GM21367 (cell line): ENCODE results near the gene BORCS6.
"Not testable (repeated sequence)": the region's sequence is repeated elsewhere in the genome, so short reads cannot be mapped to it uniquely, and the experiment has no call there.

ENCODE experiments used
- ATAC-seq: cut with Tn5 transposase; IDR thresholded peaks from one replicate; pipeline ENCODE4 v1.9.1; 2021; ENCODE audit not compliant: unreplicated experiment

The BORCS6 gene

DNA sequence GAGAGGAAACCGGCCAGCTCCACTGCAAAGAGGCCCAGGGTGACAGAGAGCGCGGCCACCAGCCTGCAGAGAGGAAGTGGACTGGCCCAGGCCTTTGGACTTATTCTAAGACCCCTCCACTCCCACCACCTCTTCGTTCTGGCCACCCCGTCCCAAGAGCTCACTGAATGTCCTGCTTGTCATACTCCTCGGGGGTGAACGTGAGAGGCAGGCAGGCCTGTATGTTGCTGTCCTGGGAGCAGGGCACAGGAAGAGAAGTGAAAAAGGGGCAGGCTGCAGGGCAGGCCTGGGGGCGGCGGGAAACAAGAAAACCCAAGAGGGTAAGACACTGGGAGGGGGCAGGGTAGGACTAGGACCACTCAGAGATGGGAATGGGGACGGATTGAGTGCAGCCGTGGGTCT lies 14.2 kb downstream of the BORCS6 start:
- peak; percentile 5 for ATAC-seq

DNA sequence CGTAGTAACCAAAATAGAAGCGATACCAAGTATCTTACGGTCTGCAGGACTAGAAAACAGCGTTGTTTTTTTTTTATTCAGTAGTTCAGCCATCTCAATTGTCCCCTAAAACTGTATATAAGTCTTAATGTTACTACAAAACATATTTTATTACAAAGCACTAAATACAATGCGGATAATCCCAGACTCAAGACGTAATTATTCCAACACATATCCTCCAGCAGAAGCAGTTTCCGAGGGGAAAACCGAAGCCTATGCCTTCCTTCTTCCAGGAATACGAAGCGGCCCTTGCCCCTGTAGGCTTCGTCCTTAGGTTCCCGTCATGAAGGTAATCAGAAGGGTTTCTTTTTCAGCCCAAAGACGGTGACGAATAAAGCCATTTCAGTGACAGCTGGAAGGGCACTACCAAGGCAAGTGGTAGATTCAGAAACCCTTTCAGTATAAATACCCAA lies 16.1 kb downstream of the BORCS6 start:
- no peak for ATAC-seq

DNA sequence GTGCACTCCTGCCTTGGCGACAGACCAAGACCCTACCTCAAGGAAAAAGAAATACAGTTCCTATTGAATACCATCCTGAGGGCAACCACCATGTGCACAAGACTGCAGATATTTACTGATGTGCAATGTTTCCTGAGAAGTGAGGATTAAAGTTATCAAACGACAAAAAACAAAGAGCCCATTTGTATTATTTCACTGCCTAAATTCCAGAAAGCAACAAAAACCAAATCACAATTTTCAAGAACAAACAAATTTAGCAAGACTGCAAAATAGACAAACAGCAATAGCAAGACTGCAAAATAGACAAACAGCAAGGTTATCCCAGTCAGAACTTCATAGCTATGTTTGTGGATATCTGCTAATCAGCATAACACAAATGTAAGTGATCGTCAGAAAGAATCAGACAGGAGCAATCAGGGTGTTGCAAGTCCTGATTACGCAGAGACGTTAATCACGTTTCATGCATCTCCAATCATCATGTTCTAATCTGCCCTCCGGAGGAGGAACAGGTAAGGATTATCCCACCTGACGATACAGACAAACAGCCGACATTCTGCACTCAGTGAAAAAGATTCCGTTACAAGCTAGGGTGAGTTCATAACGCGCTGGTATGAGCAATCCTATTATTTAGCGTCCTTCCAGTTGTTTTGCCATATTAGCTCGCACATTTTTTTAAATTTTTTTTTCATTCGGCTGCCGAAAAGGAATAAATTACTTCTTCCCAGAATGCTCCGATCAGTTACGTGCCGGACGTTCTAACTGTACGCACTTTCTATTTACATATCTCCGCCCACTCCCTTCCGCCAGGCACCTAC lies 16.7 kb downstream of the BORCS6 start:
- ATAC-seq: peak; percentile 50

DNA sequence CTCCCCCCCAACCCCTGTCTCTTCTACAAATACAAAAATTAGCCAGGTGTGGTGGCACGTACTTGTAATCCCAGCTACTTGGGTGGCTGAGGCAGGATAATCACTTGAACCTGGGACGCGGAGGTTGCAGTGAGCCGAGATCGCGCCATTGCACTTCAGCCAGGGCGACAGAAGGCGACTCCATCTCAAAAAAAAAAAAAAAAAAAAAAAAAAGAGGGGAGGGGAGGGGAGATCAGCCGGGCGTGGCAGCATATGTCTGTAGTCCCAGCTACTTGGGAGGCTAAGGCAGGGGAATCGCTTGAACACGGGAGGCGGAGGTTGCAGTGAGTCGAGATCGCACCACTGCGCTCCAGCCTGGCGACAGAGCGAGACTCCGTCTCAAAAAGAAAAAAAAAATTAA lies 19.8 kb downstream of the BORCS6 start:
- not testable (repeated sequence) for ATAC-seq

DNA sequence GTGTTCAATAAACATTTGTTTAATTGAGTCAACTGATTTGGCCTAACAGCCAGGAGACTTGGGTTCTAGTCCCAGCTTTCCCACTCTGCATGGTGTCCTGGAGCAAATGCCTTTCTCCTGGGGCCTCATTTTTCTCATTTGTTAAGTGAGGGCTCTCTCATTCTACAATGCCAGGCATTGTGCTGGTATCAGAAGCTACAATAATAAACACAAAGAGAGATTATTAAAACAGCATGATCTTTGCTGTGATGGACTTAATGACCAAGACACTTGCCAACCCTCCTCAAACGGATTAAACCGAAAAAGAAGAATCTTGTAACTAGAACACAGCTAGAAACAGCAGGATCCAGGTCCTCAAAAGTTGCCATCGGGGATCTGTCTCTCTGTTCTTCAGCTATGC lies 22.5 kb downstream of the BORCS6 start:
- no peak for ATAC-seq

DNA sequence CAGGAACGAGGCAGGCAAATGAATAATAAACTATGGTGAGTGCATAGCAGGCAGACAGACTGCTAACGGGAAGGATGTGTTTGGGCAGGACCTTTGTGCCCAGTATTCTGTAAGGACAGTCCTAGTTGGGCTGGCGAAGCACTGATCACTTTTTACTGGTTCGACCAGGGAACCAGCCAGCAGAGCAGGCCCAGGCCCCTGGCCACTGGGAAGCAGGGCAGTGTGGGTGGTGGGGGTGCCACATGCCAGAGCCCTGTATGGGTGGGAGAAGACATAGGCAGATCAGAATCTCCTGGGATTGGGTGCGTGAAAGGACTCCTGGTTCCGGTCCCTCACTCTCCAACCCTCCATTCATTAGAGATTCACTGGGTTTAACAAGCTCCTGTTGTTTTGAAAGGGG lies 23.2 kb downstream of the BORCS6 start:
- no peak for ATAC-seq

DNA sequence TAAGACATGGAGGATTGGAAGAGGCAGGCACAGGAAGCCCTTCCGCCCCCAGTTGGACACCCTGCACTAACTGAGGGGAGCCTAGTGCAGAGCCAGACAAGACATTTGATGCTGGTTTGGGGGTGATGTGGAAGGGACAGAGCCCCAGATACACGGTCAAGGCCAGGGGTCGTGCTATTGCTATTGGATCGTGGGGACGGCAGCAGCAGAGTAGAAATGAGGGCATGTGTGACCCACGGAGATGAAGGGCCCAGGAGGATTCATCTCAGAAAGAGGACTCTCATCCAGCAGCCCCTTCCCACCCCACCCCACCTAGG lies 25.2 kb downstream of the BORCS6 start:
- ATAC-seq: no peak

DNA sequence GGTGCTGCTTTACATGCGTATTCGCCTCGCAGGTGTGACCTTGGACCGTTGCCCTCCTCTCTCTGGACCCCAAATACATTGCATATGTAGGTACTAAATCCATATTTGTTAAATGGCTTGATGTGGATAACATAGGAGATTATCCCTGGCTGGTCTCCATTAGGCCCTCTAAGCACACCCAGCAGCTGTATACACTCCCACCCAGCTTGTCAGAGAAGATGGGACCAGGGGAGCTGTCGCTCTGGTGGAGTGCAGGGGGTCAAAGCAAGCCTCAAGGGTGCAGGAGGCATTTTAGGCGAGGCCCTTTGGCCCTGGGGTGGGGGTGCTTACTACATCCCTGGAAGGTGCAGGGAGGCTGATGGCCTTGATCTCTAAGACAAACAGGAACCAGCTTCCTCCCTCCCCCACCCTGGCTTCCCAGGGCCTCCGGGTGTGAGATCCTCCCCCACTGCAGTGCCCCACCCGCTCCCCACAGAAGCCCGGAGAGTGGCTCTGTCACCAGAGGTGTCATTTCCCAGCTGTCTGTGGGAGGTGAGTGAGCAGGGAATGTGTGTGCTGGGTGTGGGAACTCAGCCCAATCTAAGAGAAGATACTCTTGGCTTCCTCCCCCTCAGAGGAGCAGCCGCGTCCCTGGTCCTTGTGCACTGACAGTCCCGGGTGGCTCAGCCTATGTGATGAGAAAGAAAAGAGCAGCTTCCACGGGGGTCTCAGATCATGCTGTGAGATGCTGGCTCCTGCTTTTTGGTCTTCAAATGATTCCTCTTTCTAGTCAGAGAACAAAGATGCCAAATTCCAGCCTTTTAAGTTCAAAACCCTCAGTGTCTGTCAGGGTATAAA lies 25.8 kb downstream of the BORCS6 start:
- no peak for ATAC-seq

DNA sequence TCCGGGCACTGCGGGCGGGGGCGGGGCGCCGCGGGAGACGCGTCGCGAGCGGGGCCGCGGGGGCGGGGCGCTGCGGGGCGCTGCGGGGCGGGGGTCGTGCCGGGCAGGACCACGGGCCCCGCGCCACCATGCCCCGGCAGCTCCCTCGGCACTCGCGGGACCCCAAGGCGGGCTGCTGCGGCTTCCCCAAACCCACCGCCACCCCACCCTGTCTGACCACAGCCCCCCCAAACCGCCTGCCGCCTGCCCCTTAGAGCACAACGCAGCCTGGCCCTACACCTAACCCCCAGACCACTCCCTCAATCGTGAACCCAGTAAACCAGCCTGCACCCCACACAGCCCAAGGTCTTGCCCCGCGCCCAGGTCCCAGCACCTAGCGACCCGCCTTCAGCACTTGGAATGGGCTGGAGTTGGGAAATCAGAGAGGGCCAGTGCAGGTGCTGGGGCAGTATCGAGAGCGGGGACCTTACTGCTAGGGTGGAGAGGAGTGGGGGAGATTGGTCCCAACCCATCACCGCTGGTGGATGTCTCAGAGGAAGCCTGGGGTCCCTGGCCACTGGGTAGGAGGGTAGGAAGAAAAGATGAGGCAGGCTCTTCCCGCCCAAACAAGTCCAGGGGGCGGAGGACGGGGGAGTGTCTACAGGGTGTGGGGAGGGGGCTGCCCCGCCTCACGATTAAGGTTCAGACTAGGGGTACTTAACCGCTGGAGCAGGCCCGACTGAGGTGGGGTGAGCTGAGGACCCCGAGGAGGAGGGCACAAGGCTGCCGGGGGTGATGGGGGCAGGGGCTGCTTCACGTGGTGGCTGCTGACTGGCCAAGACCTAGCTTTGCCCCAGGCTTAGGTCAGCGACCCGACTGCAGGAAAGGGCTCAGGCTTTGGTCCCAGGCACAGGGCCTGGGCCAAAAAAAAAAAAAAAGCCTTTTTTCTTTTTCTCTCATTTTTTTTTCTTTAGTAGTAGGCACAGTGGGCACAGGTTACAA lies 26.7 kb downstream of the BORCS6 start:
- no peak for ATAC-seq

DNA sequence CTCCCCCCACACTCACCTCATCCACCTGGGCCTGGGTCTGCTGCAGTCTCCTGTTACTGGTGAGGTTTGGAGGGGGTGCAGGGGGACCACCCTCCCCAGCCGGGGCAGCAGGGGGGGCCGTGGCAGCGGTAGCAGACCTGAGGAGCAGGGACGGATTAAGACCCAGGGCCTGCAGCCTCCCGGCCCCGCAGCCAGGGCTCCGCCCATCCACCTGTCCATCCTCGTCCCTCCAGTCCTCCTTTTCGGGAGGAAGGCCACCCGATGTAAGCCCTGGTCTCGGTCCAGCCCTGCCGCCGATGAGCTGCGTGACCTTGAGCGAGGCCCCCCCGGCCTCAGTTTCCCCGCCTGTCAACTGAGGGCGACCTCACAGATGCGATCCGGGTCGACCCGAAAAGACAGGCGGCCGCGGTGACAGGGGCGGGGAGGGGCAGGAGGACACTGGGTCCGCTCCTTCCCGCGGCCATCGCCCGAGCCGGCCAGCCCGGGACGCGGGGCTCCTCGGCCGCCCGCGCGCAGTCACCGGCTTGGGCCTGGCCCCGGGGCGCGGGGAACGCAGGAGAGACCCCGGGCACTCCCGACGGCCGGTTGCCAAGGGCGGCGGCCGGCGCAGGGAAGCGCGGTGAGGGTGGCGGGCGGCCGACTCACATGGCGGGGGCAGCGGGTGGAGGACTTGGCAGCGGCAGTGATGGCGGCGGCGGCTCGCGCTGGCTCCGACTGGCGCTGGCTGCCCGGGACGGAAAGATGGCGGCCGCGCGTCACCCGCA lies 27.6 kb downstream of the BORCS6 start, which contains the start of gene VAMP2:
Gene VAMP2, minus strand, starts transcription at position 716 of the 764 bp plus-strand sequence. Its CDS starts 69 bp downstream, at position 647.
- ATAC-seq: no peak

DNA sequence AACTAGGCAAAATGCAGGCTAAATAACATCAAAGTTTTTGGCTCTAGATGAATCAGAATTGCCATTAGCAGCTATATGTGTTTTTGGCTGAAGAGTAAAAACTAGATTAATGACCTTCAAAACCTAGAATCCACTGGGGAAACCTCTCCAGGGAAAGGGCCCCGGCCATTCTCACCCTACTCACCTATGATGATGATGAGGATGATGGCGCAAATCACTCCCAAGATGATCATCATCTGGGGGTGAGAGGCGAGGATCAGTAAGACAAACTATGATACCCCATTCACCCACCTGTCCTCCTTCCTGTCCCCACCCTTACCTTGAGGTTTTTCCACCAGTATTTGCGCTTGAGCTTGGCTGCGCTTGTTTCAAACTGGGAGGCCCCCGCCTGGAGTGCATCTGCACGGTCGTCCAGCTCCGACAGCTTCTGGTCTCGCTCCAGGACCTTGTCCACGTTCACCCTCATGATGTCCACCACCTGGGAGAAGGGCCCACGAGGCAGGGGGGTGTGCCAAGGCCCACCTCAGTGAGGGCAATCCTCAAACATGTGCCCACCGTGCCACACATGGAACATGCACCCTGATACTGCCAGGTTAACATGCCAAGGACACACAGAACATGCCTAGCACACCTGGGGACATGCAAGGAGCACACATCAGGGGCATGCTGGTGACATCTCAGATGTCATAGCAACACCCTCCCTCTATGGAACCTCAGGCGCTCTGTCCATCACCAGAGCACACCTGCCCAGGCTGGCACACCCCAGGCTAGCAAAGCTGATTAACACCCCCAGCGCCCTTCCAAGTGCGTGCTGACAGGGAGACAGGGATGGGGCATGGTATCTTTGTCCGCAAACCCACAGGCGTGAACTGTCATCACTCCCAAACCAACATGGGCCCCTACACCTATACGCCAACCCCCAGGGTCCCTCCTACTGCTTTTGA lies 28.4 kb downstream of the BORCS6 start:
- ATAC-seq: no peak

DNA sequence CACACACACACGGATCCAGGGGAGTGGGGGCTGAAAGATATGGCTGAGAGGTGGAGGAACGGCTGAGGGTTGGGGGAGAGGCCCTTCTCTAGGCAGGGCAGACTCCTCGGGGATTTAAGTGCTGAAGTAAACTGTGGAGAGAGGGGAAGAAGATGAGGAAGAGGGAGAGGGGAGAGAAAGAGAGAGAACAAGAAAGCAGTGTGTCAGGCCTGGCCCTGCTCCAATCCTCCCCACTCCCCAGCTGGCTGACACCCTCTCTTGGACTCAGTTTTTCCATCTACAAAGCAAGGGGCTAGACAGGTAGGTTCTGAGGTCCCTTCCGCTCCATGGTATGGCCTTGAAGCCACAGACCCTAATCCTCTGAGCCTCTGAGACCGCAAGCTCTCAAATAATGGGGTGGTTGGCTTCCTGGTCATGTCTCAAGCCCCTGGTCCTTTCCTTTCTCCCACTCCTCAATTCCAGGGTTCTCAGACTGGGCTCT lies 29.2 kb downstream of the BORCS6 start:
- no peak for ATAC-seq

DNA sequence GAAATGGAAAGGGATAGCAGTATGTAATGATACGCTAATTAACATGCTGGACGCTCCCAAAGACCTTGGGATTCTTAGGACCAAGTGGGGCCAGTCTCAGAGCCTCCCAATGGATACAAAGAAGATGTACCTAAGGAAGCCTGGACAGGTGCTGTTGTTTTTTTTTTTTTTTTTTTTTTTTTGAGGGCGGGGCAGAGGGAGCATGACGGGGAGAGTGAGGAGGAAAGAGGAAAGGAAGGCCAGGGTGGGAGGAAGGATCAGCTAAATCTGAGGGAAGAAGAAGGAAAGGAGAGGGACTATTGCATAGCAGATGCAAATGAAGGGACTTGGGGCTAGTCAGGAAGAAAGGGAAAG lies 29.8 kb downstream of the BORCS6 start:
- ATAC-seq: no peak

DNA sequence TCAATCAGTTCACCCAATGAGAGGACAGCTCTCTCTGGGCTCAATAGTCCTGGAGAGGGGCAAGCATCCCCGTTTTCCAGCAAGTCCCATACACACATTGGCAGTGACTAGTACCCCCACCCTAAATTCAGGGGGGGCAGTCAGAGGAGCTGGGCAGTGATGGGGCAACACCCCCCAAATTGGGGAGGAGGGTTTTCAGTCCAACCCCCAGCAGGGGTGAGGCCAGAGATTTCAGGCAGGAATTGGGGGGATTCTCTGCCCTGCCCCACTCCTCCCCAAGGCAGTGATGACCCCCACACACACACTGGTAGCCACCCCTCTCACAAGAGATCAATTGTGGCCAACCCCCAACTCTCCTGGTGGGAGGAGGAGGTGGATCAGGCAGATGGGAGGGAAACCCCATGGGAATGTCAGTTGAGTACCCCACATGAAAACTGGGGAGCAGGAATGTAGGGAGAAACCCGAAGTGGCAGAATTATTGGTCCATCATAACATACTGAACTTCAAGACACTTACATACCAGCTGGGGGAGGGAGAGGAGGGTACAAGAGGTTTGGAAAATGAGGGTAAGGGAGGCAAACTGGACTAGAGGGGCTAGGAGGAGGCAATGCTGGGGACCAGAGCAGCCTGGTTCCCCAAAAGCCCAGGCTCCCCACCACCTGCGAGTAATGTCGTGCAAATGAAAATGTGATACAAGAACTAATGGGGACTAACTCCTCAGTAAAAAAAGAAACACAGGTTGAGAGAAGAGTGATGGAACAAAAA lies 30.3 kb downstream of the BORCS6 start:
- no peak for ATAC-seq

DNA sequence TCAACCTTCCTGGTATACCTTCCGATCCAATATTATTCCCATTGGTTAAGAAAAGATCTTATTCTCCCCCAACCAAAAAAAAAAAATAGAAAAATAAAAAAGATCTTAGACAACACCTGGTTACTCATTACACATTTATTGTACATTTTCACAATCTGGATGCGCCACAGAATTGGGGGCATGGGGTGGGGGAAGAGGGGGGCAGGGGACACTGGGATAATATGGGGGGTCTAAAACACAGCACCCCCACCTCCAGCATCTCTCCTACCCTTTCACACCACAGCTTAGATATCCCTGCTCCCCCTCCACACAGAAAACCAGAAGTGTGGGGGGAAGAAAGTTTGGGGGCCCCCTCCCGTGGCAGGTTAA lies 31.0 kb downstream of the BORCS6 start:
- no peak for ATAC-seq

DNA sequence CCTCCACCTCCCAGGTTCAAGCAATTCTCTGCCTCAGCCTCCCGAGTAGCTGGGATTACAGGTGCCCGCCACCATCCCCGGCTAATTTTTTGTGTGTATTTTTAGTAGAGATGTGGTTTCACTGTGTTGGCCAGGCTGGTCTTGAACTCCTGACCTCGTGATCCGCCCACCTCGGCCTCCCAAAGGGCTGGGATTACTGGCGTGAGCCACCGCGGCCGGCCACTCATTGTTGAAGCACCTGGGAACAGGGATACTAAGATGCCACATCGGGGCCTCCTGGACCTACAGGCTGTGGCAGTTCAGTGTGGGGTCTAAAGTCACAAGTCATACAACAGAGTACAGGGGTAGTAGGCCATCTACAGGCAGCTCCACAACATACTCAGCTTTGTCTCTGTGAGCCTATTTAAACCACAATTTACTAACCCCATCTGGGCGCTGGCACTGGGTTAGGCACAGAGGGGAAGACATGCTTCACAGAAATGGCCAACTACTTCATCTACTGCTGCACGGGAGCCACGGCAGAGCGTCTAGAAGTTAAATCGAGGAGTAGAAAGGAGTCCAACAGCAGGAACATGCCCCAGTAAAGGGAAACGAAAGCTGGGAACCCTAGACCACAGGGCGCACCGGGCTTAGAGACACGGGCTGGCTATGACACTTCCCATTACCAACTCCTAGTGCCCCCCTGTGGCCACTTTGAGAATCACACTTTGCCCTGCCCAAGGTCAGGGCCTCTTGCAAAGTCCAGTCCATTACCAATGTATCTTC lies 31.5 kb downstream of the BORCS6 start:
- ATAC-seq: no peak

DNA sequence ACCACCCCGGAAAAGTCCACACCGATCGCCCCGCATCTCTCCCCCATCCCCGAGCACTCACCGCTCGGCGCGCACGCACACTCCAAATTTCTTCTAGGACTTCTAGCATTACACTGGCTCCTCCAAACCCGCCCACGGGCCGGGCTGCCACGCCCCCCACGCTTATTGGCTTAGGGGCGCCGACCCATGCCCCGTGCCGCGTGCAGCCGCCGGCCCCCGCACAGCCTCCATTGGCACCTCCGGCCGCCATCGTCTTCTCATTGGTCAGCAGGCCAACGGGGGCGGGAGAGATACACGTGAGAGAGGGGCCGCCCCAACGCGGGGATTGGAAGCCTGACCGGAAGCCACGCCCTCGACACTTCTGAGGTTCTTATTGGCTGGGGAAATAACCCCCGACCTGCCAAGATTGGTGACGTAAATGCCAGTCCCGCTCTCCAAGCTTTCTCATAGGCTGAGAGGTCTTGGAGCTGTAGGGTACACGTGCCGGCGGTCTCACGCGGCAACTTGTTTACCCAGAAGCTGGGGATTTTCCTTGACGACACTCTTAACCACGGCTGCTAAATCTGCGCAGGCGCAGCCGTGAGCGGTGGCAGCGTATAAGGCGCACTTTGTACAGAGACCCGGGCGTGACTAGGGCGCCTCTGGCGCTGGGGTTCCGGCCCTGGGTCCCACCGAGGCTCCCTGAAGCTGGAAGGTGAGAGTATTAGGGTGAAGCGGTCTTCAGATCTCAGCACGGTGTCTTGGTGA lies 33.6 kb downstream of the BORCS6 start:
- ATAC-seq: peak; percentile 62
